Suppressor macrophage treated with lipopolysaccharide for 4 hours (primary cell): ENCODE data around the gene UST.
A peak's percentile ranks its signal among the peaks of the same experiment; 100 is the strongest.

Source experiments
- DNase-seq: peaks from one replicate; pipeline ENCODE4 v3.0.0-alpha.2; 2020

Gene UST

GRCh38 chr6:148808786-148809304 lies 62.0 kb downstream of the UST start:
- DNase-seq, result no peak

GRCh38 chr6:148811459-148811858 lies 64.6 kb downstream of the UST start:
- DNase-seq, result no peak

GRCh38 chr6:148814082-148814790 lies 67.4 kb downstream of the UST start:
- DNase-seq, result no peak

GRCh38 chr6:148814869-148815268 lies 68.0 kb downstream of the UST start:
- DNase-seq, result no peak

GRCh38 chr6:148816117-148816516 lies 69.3 kb downstream of the UST start:
- DNase-seq, result no peak

GRCh38 chr6:148817689-148818088 lies 70.9 kb downstream of the UST start:
- no peak for DNase-seq

- no peak for DNase-seq
Measured at GRCh38 chr6:148818939-148819575, 72.2 kb downstream of the UST start.

GRCh38 chr6:148819852-148820251 lies 73.0 kb downstream of the UST start:
- DNase-seq, result no peak

GRCh38 chr6:148822819-148823218 lies 76.0 kb downstream of the UST start:
- no peak for DNase-seq

- DNase-seq, result no peak
Measured at GRCh38 chr6:148824291-148824690, 77.5 kb downstream of the UST start.

- no peak for DNase-seq
Measured at GRCh38 chr6:148824960-148825359, 78.1 kb downstream of the UST start.

- no peak for DNase-seq
Measured at GRCh38 chr6:148825492-148825891, 78.7 kb downstream of the UST start.

- DNase-seq, result no peak
Measured at GRCh38 chr6:148827416-148828045, 80.7 kb downstream of the UST start.

- DNase-seq, result no peak
Measured at GRCh38 chr6:148828047-148828446, 81.2 kb downstream of the UST start.

- DNase-seq, result no peak
Measured at GRCh38 chr6:148829415-148830101, 82.7 kb downstream of the UST start.

GRCh38 chr6:148830614-148831013 lies 83.8 kb downstream of the UST start:
- peak; percentile 22 for DNase-seq

- DNase-seq, result no peak
Measured at GRCh38 chr6:148831064-148831463, 84.2 kb downstream of the UST start.

GRCh38 chr6:148831531-148831930 lies 84.7 kb downstream of the UST start:
- DNase-seq, result no peak

- DNase-seq, result no peak
Measured at GRCh38 chr6:148835920-148836441, 89.2 kb downstream of the UST start.

GRCh38 chr6:148836751-148837150 lies 89.9 kb downstream of the UST start:
- DNase-seq, result no peak

GRCh38 chr6:148837941-148838340 lies 91.1 kb downstream of the UST start:
- no peak for DNase-seq

- no peak for DNase-seq
Measured at GRCh38 chr6:148839044-148839443, 92.2 kb downstream of the UST start.

- DNase-seq, result no peak
Measured at GRCh38 chr6:148840256-148840655, 93.4 kb downstream of the UST start.
